Spleen (tissue), 7 donors: ENCODE data around the gene XPO4.

Source experiments
- POLR2A ChIP-seq, 3 donors: fragments of 450-650 bp; IDR thresholded peaks; one replicate each; pipeline ENCODE4 v1.5.1; 2017; ENCODE audit warnings: antibody characterized with exemption in 3 of 3, mild to moderate bottlenecking in 1 of 3
- TF ChIP-seq, protein P1 (sequence below), 11 experiments: fragments of 200-600 bp in 7 of 11; fragments of 450-650 bp in 4 of 11; sonication (generic) in 4 of 11; IDR thresholded peaks in 8 of 11; conservative IDR thresholded peaks in 3 of 11; 1 replicate in 7 of 11; 2 replicates in 4 of 11; pipeline versions ENCODE4 v1.4.0 to v1.8.0; 2016 to 2021; ENCODE audit warnings: antibody characterized with exemption in 11 of 11, inconsistent platforms in 4 of 11, mild to moderate bottlenecking in 1 of 11
- donor health status: DM: no; HTN: no; CAD: no; lungs with moderate emphysema.
- donor health status: DM: no; HTN: no; CAD: no.
- donor health status: DM: no; HTN: no; CAD: no.

DNA sequence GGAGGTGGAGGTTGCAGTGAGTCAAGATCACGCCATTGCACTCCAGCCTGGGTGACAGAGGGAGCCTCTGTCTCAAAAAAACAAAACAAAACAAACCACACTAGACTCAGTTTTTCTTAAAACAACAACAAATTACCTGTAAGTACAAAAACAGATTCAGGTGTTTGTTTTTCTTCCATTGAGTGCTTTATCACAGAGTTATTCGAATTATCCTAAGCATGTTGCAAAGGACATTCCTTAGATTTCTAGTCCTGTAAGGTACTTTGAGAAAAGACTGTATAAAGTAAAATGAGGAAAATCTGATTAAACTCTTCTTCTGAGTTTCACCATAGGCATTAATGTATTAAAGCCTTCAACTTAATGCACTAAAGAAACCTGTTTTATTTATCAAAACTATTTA, 126.6 kb downstream of the XPO4 start:
- TF ChIP-seq, protein P1, sequence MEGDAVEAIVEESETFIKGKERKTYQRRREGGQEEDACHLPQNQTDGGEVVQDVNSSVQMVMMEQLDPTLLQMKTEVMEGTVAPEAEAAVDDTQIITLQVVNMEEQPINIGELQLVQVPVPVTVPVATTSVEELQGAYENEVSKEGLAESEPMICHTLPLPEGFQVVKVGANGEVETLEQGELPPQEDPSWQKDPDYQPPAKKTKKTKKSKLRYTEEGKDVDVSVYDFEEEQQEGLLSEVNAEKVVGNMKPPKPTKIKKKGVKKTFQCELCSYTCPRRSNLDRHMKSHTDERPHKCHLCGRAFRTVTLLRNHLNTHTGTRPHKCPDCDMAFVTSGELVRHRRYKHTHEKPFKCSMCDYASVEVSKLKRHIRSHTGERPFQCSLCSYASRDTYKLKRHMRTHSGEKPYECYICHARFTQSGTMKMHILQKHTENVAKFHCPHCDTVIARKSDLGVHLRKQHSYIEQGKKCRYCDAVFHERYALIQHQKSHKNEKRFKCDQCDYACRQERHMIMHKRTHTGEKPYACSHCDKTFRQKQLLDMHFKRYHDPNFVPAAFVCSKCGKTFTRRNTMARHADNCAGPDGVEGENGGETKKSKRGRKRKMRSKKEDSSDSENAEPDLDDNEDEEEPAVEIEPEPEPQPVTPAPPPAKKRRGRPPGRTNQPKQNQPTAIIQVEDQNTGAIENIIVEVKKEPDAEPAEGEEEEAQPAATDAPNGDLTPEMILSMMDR (IDR thresholded peaks at IDR 0.05 in 8 of 11, conservative IDR thresholded peaks at IDR 0.05 in 3 of 11) = no peak
- TF ChIP-seq POLR2A (IDR thresholded peaks at IDR 0.05) = no peak
